PC-9 (cell line): ENCODE measurements around the gene ZNF727.

Experiments used
- EZH2 ChIP-seq: fragments of 200-600 bp; sonication (generic); IDR thresholded peaks from 2 replicates; pipeline ENCODE4 v1.8.0; 2017; ENCODE audit warnings: antibody characterized with exemption, low read depth
- TF ChIP-seq, protein P1 (sequence below): fragments of 200-600 bp; sonication (generic); conservative IDR thresholded peaks from 2 replicates; pipeline ENCODE4 v1.6.1; 2017; ENCODE audit warnings: mixed run types, antibody characterized with exemption, mild to moderate bottlenecking, moderate library complexity

DNA sequence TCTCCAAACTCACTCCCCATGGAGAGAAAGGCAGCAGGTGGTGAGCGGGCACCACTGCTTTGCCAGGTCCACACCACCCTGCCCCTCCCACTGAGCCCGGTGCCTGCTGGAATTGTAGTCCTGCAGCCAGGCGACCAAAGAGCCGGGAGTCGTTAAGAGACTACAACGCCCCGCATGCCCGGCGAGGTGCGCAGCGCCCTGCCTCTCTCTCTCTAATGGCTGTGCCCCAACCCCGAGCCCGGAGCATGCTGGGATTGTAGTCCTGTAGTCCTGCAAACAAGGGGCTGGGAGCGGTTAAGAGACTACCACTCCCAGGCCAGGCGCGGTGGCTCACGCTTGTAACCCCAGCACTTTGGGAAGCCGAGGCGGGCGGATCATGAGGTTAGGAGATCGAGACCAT lies 8.1 kb upstream of the ZNF727 start:
- TF ChIP-seq, protein P1, sequence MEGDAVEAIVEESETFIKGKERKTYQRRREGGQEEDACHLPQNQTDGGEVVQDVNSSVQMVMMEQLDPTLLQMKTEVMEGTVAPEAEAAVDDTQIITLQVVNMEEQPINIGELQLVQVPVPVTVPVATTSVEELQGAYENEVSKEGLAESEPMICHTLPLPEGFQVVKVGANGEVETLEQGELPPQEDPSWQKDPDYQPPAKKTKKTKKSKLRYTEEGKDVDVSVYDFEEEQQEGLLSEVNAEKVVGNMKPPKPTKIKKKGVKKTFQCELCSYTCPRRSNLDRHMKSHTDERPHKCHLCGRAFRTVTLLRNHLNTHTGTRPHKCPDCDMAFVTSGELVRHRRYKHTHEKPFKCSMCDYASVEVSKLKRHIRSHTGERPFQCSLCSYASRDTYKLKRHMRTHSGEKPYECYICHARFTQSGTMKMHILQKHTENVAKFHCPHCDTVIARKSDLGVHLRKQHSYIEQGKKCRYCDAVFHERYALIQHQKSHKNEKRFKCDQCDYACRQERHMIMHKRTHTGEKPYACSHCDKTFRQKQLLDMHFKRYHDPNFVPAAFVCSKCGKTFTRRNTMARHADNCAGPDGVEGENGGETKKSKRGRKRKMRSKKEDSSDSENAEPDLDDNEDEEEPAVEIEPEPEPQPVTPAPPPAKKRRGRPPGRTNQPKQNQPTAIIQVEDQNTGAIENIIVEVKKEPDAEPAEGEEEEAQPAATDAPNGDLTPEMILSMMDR, result no peak
- TF ChIP-seq EZH2, result no peak
